ENCODE measurements around the gene CHMP4A. TPM values are rescaled to one million over a fixed set of nuclear protein-coding genes. Genes with fewer than 3 reads are reported as not detected.
A peak's percentile ranks its signal among the peaks of the same experiment; 100 is the strongest.

The CHMP4A gene
- total RNA-seq, 1 experiment from 2014 or later: 31.2 TPM

DNA sequence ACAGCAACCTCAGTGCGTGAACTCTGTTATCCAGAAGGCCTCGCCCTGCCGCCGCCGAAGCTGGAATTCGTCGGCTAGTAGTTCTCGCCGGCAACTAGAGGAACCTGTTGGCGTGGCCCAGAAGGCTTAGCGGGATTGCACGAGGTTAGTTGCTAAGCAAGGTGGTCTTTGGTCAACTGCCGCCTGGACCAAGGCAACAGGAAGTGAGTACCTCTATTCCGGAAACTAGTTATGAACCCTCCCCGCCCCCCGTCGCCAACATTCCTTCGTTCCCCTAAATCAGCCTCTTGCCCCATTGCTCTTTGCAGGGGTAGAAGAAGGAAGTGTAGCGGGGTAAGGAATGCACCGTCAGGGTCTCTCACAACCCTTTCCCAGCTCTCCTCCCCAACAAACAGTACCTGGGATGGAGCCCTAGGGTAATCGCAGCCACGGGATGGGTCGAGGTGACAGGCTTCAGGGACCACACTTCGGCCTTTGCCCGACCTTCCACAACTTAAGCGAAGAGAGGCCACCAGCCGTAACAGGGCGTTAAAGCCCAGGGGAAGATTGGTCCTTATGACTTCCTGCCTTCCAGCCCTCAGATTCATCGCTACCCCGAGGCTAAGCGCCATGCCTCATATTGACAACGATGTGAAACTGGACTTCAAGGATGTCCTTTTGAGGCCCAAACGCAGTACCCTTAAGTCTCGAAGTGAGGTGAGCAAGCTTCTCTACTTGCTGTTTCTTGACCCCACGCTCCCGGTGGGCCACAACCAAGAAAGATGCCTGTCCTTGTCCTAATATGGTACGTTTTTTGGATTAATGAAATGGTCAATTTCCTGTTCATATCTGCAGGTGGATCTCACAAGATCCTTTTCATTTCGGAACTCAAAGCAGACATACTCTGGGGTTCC lies 19.6 kb upstream of the CHMP4A start, which contains the start of gene GMPR2:
Gene GMPR2 (plus strand): TSS at position 285 of the 893 bp plus-strand sequence. CDS start 325 bp downstream, at position 610.
- TSS peak; percentile 46 for BruUV-seq (replicated peaks)
- Histone ChIP-seq H3K27ac (peak within 1 kb of the TSS; percentile 59), H2AFZ (peak within 1 kb of the TSS; percentile 90), H3K79me2 (ENCODE audit: low read depth) (peaks cover 54% of the 10 kb centered on the region), H3K4me3 (peak within 1 kb of the TSS; percentile 89), H3K4me2 (peak within 1 kb of the TSS; percentile 96), H3K4me1 (replicated peaks; ENCODE audit: insufficient read depth) (peaks cover 12% of the 10 kb centered on the region), H4K20me1 (ENCODE audit: insufficient read depth) (no peaks in the 10 kb centered on the region), H3F3A (ENCODE audit: insufficient read depth, low read depth) (peaks cover 7% of the 10 kb centered on the region; the same call in 1 of the 2 replicates), H3K9me2 (ENCODE audit: insufficient read depth) (no peaks in the 10 kb centered on the region), H3K36me3 (ENCODE audit: low read depth) (no peaks in the 10 kb centered on the region), H3K9me3 (ENCODE audit: insufficient read depth, low read depth) (no peaks in the 10 kb centered on the region), H3K27me3 (ENCODE audit: insufficient read depth, low read depth) (no peaks in the 10 kb centered on the region)
- TF ChIP-seq EZH2 (IDR thresholded peaks at IDR 0.05; ENCODE audit: low read depth): no peak
- TF ChIP-seq, protein P1, sequence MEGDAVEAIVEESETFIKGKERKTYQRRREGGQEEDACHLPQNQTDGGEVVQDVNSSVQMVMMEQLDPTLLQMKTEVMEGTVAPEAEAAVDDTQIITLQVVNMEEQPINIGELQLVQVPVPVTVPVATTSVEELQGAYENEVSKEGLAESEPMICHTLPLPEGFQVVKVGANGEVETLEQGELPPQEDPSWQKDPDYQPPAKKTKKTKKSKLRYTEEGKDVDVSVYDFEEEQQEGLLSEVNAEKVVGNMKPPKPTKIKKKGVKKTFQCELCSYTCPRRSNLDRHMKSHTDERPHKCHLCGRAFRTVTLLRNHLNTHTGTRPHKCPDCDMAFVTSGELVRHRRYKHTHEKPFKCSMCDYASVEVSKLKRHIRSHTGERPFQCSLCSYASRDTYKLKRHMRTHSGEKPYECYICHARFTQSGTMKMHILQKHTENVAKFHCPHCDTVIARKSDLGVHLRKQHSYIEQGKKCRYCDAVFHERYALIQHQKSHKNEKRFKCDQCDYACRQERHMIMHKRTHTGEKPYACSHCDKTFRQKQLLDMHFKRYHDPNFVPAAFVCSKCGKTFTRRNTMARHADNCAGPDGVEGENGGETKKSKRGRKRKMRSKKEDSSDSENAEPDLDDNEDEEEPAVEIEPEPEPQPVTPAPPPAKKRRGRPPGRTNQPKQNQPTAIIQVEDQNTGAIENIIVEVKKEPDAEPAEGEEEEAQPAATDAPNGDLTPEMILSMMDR (conservative IDR thresholded peaks at IDR 0.05): no peak
- CTCF ChIA-PET: no interaction called here
- DNase-seq: no peak
- intact Hi-C loops (cut with micrococcal nuclease; ENCODE audit: unreplicated experiment): no loop called here
- POLR2A ChIA-PET (ENCODE audit: unreplicated experiment): no interaction called here

DNA sequence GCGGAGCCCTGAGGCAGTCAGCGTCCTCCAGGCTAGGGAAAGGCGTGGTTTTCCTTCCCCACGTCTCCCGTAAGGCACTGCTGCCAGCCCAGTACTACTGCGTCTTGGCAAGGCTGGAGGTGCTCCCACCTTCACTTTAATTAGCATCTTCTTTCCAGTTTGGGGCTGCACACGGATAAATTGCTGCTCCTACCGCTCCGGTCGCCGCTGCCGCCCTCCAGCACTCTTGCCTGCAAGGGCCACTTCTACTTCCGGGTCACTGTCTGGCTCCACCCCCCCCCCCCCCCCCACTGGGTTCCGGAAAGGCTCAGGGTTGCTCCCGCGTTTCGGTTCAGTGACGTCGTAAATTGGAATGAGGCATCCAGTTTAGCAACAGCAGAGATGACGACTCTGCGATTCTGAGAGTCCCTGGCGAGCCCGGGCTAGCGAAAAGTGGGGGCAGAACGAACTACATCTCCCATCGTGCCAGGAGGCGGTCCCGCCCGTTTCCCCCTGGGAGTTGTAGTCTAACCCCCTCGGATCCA lies 18.9 kb upstream of the CHMP4A start, which contains the start of gene NEDD8:
Gene NEDD8 (minus strand): TSS at position 247 of the 524 bp plus-strand sequence. CDS start 100 bp downstream, at position 147.
- DNase-seq: peak; percentile 74 to 85
- intact Hi-C loops (cut with micrococcal nuclease; ENCODE audit: unreplicated experiment): no loop called here
- no TSS peak for BruUV-seq (replicated peaks)
- peak within 1 kb of the TSS; percentile 59 for H3K27ac ChIP-seq
- H3K79me2 ChIP-seq (ENCODE audit: low read depth): peaks cover 61% of the 10 kb centered on the region
- ChIA-PET POLR2A (ENCODE audit: unreplicated experiment) (no interaction called here), CTCF (no interaction called here)
- H3K4me3 ChIP-seq: peak within 1 kb of the TSS; percentile 89
- peaks cover 12% of the 10 kb centered on the region for H3K4me1 ChIP-seq (replicated peaks; ENCODE audit: insufficient read depth)
- H4K20me1 ChIP-seq (ENCODE audit: insufficient read depth): no peaks in the 10 kb centered on the region
- peak within 1 kb of the TSS; percentile 96 for H3K4me2 ChIP-seq
- H3K36me3 ChIP-seq (ENCODE audit: low read depth): no peaks in the 10 kb centered on the region
- no peaks in the 10 kb centered on the region for H3K9me3 ChIP-seq (ENCODE audit: insufficient read depth, low read depth)
- peak within 1 kb of the TSS; percentile 90 for H2AFZ ChIP-seq
- H3F3A ChIP-seq (ENCODE audit: insufficient read depth, low read depth): 0 out of 2 replicates have a peak, but pooled peaks cover 4% of the 10 kb centered on the region
- H3K9me2 ChIP-seq (ENCODE audit: insufficient read depth): no peaks in the 10 kb centered on the region
- no peaks in the 10 kb centered on the region for H3K27me3 ChIP-seq (ENCODE audit: insufficient read depth, low read depth)
- TF ChIP-seq, protein P1 (conservative IDR thresholded peaks at IDR 0.05): no peak
- no peak for TF ChIP-seq EZH2 (IDR thresholded peaks at IDR 0.05; ENCODE audit: low read depth)

DNA sequence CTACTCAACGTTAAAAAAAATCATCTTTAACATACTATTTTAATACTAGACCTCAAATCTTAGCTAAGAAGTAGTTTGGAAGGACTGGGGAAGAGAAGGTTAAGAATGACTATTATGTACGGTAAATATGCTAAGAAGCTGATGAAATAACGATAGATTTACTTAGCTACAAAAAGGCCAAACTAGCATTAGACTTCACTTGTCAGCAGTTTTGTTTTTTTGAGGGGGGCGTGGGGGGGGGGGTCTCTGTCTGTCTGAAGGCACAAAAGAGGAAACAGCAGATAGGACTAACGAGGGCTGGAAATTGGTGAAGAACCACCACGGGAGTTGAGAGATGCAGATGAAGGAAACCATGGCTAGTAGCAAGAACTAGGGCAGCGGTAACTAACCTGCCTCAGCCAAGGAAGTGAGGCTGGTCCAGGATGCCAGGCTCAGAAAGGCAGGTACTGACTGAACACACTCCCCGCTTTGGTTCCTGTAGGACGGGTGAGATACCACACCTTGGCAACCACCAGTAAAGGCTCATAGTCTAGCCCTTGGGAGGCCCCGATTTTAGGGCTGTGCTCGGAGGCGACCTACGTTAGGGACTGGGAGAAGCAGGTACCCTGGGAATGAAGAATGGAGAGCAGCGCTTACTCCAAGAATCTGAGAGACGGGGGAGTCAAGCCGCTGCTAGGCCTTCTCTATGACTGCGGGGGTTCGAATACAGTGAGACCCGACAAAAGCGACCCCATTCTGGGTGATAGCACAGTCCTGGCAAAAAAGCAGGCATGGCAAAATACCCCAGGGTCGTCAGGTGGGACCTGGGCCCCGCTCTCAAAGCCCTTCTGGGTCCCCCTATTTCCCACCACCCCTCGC lies 18.2 kb upstream of the CHMP4A start:
- peak overlapping the region; percentile 96 for H3K4me2 ChIP-seq
- H3K9me2 ChIP-seq (ENCODE audit: insufficient read depth): no peaks in the 10 kb centered on the region
- intact Hi-C loops (cut with micrococcal nuclease; ENCODE audit: unreplicated experiment): no loop called here
- peaks cover 12% of the 10 kb centered on the region for H3K4me1 ChIP-seq (replicated peaks; ENCODE audit: insufficient read depth)
- H3F3A ChIP-seq (ENCODE audit: insufficient read depth, low read depth): 0 out of 2 replicates have a peak, but pooled peaks cover 4% of the 10 kb centered on the region
- peak overlapping the region; percentile 89 for H3K4me3 ChIP-seq
- DNase-seq: no peak
- ChIA-PET POLR2A (ENCODE audit: unreplicated experiment) (no interaction called here), CTCF (no interaction called here)
- peaks cover 68% of the 10 kb centered on the region for H3K79me2 ChIP-seq (ENCODE audit: low read depth)
- TF ChIP-seq, protein P1 (conservative IDR thresholded peaks at IDR 0.05): no peak
- TF ChIP-seq EZH2 (IDR thresholded peaks at IDR 0.05; ENCODE audit: low read depth): no peak
- H3K9me3 ChIP-seq (ENCODE audit: insufficient read depth, low read depth): no peaks in the 10 kb centered on the region
- TSS peak; percentile 49 for BruUV-seq (replicated peaks)
- peak overlapping the region; percentile 90 for H2AFZ ChIP-seq
- peak overlapping the region; percentile 59 for H3K27ac ChIP-seq
- H3K36me3 ChIP-seq (ENCODE audit: low read depth): no peaks in the 10 kb centered on the region
- H4K20me1 ChIP-seq (ENCODE audit: insufficient read depth): no peaks in the 10 kb centered on the region
- H3K27me3 ChIP-seq (ENCODE audit: insufficient read depth, low read depth): no peaks in the 10 kb centered on the region
